T-helper 1 cell (primary cell): ENCODE results near the gene PDE1C.
A peak's percentile ranks its signal among the peaks of the same experiment; 100 is the strongest.

Experiments used
- DNase-seq, 5 donors: peaks; one replicate each; pipeline ENCODE4 v3.0.0-alpha.2; 2012 to 2020

The PDE1C gene

DNA sequence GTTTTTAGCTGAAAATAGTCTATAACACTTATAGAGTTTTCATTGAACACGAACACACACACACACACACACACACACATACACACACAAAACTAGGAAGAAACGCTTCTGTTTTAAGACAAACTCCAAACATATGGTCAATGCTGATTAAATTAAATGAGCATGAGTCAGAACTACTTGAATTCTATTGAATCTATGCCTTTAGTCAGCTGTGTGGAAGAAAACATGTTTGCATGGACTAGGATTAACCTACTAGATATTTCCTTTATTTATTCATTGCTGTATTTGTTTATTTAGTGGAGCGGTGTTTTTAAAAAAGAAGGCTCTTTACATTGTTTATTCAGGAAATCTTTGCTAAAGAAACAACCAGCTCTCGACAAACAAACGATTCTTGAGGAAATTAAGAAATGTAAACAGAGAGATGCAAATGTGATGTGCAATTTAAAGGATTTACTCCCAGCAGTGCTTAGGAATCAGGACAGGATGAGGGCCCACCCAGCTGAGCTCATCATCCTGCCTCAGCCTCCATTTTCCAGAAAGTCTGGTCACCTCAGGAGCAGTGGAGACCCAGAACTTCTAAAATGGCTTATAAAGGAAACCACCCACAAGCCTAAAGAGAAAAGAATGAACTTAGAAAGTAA, 83.2 kb downstream of the PDE1C start:
- no peak for DNase-seq

DNA sequence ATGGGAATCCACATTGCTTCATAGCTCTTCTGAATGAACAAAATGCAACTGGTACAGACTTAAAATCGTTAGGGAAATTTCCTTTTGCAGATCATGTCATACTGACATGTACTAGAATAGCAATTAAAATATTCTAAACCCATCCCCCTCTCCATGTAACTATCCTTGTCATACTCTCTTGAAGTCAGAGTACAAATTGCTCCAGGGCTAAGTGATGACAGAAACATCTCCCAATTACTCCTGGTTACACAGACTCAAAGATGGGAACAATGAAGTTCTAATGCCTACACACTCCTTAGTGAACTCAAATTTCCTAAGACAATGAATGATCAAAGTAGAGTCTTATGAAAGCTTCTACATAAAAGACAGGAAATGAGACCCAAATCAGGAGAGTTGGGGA, 87.2 kb downstream of the PDE1C start:
- DNase-seq, result no peak

DNA sequence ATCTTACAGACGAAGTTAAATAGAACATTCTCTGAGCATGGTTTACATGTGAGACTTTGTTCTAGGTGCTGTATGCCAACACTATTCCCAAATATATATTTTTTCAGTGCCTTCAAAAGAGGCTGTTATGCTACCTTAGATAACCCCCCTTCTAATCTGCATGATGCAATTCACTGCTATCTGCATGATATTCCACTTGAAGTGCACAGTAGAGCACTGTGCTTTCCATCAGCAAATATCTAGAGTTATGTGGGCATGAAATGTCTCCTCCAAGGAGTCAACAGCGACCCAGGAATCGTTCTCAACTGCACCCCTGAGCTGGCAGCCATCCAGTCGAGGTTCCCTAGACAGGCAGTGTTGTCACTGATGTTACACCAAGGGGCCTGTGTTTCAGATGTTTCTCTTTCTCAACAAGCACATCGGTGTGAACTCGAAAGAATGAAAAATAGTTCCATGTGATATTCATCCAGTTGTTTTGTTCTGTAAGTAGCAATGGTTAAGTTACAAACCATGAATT, 88.3 kb downstream of the PDE1C start:
- no peak for DNase-seq

DNA sequence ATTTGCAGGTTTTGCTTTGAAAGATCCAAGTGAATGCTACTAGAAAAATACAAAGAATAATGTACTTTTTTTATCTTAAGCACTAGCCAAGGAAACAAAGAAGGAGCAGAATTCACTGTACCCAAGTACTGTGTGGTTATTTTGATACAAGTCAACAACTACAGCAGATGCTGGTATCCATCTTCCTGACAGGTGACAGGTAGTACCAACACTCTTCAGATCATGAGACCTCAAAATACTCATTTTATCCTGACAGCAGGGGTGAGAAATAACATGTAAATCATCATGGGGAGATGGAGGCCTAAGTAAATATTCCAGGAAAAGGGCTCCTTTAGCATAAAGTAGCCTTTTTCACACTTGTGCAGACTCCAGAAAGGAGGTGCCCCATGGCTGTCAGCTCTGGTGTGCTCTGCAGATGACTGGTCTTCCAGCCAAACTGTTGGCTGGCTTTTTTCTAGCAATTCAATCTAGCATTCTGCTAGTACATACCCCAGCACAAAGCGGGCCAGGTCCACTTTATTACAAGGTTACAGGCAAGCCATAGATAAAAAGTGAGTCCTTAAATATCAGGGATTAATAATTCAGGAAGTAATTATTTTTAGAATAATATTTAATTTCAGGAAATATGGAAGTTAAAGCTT, 90.4 kb downstream of the PDE1C start:
- no peak for DNase-seq

DNA sequence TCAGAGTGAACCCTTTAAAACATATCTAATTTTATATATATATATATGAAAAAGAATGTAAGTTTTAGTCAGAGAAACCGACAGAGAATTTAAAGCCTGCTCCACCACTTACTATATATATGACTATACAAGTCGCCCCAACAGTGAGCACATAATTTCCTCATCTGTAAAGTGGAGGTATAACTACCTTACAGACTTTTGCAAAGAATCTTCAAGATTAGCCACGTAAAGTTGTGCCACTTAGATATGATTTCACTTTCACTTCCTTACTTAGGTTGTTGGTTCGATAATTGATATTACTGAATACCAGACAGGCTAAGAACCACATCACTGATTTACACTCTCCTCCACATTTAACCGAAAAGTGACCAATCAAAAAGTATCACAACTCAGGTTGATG, 94.7 kb downstream of the PDE1C start:
- DNase-seq, result no peak

DNA sequence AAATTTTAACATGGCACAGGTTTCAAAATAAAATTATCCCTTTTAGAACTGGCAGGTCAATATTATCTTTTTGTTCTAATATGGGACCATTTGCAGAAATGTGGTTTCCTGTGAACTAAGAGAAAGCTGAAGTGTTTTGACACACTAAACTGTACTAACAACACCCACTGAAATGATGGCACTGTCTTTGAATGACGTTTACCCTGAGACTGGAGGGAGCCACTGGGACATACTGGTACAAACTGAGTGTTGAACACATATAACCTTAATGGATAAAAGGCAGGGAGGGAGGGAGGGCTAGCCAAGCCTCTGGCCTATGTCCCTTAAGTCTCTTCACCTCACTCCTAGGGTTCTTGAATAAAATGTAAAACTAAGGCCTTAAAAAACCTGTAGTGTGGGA, 95.9 kb downstream of the PDE1C start:
- DNase-seq, result no peak

DNA sequence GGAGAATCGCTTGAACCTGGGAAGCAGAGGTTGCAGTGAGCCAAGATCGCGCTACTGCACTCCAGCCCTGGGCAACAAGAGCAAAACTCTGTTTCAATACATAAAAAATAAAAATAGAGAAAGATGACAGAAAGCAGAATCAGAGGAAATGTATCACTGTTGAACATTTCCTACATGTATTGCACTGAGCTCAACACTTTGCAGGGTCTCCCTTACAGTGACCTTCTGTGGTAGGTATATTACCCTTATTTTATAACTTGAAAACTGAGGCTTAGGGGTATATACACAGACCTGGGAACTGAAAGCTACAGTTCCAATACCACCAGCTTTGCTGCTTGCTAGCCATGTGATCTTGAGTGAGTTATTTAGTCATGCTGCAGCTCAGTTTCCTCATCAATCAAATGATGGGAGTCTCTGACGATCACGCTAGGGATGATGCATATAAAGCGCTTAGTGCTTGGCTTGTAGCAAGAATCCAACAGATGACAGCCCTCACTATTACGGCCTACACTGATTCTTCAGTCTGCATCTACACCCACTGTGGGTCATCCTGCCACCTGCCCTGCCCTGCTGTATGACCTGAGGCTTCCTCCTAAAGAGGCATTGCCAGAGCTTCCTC, 99.0 kb downstream of the PDE1C start:
- no peak for DNase-seq

DNA sequence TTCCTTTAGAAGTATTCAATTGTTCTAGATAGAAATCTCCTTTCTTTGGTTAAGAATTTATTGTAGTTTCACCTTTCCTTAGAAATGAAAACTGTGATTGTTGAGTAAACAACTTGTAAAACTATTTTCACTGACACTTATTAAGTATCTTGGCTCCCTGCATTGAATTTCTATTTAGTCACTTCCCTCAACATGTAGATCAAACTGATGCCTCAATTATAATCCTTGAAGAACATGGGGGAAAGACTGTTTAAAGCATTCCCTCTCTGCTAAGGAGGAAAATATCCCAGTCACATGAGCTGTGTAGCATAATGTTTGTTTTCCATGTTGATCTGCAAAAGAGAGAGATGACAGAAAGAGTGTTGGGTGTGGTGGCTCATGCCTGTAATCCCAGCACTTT, 99.7 kb downstream of the PDE1C start:
- DNase-seq, result no peak

DNA sequence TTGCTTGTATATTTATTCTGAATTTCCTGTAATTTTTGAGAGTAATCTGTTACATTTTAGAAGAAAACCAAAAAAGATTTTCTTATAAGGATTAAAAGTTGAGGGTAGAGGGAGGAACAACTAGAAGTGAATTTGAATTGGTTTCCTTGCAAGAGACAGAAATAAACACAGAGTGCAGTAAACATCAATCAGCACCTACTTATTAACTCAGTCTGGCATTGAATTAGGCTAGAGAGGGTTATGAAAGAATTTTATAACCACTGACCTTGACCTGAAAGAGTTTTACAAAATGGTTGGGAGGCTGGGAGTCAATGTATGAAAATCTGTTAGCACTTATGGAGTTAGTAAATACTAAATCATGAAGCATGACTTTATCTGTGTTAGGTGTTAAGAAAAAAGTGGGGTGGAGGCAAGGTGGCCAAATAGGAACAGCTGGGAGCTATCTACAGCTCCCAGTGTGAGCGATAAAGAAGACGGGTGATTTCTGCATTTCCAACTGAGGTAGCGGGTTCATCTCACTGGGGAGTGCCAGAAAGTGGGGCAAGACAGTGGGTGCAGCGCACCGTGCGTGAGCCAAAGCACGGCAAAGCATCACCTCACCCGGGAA, 106.5 kb downstream of the PDE1C start:
- no peak for DNase-seq

DNA sequence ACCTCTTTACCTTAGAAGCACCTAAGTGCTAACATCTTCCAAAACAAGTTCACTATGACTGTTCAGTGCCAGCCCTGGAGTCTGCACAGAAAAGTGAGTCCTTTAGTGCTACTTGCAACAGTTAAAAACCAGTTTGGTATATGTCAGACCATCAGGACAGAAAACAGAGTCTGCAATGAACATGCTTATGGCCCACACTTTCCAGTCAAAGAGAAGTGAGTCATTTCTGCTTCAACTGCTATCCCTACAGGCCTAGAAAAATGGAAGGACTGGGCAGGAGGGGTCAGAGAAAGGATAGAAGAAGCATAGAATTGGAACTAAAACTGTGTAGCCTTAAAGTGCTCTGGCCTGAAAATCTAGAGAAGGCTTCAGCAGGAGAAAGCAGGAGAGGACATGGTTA, 108.0 kb downstream of the PDE1C start:
- no peak for DNase-seq

DNA sequence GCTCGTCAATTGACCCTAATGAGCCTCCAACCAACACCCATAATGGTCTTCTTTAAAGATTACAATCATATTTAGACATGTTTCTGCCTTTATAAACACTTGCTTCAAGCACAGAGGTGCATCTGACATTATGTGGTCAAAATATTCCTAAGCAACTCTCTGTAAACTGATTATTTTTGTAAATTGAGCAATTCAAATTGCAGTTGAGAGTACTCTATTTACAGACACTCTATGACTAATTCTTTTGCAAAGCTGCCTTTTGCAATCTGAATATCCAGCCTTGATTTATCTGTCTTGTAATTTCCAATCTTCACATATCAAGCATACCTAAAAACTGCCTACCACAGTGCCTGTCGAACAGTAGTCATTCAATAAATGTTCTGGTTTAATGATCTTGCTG, 112.0 kb downstream of the PDE1C start:
- DNase-seq, result no peak

DNA sequence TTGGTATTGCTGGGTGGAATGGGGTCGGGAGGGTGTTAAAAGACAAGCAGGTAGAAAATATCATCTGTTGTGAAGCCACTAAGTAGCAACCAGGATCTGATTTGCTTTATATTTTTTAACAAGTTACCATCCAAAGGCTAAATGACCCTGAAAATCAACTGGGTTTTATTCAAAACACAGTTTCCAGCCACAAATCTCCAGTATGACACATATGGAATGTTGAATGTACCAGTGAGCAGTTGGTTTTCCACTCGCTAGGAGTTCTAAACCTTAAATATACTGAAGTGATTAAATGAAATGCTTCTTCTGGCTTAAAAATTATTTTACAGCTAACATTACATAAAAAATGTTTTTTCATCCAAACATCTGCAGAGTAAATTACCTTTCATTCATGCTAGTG, 112.5 kb downstream of the PDE1C start:
- DNase-seq, result no peak

DNA sequence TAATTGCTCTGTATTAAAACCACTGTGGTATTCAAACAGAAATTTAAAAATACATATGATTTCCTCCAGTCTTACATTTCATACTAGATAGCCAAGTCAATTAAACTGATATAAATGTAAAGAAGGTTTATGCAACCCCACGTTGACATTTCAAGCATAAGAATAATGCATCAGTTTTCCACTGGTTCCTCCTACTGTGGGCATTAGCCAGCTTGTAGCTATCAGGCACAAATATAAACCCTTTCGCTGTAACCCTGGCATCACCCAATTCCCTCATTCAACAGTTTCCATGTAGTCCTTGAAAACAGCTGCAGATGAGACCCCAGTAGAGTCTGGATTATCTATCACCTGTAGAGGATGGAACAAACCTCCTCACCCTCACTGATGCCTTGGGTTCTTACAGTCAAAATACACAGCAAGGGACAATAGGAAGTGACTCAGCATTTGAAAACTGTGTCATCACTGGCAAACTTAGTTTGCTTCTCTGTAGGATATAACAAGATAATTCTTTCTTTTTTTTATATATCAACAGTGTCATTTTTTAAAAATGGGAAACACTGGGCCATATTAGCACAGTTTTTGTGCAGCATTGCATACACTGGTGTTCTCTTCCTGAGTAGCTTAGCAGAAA, 113.0 kb downstream of the PDE1C start:
- DNase-seq, result no peak

DNA sequence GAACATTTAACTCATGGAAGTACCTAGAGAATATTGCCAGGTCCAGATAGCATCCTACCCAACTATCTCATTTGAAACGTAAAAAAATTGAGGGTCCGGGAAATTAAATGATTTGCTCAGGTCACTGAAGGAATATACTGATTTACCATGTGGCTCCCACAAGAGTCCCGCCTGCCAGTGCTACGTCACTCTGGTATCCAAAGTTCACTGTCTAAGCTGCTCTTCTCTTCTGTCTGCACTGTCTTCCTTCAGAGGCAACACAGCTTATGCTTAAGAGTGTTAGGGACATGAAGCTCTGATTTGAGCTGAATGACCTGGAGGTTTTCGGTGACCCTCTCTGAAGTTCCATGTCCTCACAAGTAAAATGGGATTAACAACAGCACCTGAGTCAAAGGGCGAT, 114.6 kb downstream of the PDE1C start:
- no peak for DNase-seq

DNA sequence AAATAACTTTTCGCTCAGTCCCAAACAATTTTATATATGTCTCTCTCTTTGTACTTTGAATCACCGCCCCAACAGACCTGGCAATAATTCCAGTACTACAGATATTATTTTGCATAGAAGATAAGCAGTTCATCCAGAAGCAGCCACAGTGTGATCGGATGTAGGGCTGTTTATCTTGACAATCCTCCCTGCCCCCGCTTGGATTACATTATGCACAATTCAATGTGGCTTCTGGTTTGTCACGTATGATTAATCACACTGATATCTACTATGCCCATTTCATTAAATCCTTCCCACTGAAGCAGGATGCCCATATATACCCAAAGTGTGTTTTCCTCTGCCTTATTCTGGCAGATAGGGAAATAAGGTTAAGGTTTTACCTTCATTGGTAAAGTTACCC, 115.2 kb downstream of the PDE1C start:
- DNase-seq, result no peak

DNA sequence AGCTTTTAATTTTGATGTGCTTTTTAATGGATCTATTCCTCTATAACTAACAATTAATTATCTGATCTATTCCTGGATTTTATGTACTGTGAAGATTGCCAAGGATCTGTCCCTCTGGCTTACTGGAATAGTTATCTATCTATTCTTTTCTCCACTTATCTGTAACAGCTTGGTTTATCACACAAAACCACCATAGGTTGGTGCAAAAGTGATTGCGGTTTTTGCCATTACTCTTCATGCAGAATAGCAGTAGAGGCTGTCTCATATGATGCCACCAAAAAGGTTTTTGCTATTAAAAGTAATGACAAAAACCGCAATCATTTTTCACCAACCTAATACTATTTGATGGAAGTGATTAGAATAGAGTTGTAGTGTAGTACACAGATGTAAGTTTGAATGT, 115.7 kb downstream of the PDE1C start:
- no peak for DNase-seq

DNA sequence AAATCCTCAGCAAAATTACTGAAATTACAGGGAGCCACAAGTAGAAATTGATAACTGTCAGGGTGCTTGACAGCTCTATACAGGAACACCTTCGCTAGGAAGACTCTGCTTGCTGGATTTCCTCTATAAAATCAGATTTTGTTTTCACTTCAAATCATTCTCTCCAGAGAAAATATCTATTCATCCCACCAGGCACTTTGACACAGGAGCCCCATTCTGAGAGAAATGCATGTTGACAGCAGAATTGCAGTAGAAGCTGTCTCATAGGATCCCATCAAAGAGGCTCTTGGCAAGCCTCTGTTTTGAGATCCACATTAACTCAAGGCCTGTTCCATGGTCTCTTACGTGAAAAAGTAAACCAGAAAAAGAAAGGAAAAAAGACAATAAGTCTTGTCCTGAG, 116.8 kb downstream of the PDE1C start:
- DNase-seq, result no peak

DNA sequence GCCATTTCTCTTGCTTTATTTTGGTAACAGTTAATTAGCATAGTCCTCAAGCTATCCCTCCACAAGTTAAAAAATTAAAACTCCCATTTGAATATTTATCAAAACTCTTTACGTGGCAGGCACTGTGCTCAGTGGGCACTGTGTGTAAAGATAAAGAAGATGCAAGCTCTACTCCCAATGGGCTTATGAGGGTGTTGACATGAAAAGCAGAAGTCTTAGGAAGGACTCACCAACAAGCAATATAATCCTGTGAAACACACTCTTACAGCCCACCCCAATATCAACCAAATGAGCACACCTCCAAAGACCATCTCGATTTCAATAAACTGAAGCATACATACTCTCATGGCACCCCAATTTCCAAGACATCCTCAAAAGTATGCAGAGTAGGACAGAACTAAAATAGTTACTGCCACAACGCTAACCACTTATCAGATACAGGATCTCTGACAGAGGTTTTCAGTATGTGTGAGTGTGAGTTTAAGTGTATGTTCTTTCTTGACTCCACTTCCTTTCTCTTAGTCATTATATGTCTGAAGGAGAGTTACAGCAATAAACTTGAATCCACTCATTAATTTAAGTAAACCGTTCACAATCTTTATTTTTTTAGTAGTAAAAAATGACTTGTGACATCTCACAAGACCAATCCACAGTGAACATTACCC, 120.0 kb downstream of the PDE1C start:
- peak in 1 of 5 donors; percentile 0 for DNase-seq

DNA sequence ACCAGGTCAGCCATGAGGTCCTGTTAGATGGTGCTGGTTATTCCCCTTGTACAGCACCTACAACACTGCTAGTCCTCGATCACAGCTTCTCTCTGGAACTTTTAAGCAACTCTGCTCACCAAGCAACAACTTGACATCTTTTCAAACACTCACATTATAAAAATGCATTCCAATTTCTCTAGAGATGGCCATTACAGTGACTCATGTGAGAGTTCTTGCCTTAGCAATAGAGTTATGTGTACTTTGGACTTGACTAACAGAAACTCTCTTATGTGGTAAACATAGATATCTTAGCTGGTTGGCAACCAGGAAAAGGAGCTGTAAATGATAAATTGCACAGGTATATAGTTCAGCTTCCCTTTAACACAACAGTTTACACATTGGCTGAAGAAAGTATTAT, 122.2 kb downstream of the PDE1C start:
- no peak for DNase-seq

DNA sequence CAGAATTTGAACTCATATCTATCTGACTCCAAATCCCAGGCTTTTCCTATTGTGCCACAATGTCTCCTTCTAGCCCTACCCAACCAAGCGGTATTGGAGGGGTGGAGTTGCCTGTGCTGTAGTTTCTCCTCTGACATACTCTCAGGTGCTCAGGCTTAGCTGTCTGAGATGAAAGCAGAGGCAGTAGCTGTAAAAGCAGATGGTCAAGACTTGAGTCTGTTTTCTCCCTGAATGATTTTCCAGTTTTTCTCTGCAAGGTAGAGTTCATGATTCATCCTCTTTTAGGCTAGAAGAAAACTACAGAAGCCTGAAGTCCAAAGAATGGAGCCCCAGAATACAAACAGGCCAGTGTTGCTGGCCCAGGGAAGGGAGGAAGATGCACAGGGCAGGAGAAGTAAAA, 130.0 kb downstream of the PDE1C start:
- DNase-seq, result no peak

DNA sequence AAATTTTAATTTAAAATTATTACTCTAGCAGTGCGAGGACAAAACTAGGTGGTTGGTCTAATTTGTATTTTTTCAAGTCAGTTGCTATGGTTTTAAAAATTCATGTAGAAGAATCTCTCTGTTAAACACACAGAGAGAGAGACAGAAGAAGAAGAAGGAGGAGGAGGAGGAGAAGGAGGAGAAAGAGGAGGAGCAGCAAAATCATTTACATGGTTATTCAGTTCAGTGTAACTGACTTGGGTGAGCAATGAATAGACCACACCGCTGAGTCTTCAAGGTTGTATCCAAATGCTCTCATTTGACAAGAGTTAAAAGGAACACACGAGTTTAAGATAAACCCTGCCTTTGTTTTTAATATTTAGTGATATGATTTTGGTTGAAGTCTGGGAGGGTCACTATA, 131.1 kb downstream of the PDE1C start:
- DNase-seq, result no peak

DNA sequence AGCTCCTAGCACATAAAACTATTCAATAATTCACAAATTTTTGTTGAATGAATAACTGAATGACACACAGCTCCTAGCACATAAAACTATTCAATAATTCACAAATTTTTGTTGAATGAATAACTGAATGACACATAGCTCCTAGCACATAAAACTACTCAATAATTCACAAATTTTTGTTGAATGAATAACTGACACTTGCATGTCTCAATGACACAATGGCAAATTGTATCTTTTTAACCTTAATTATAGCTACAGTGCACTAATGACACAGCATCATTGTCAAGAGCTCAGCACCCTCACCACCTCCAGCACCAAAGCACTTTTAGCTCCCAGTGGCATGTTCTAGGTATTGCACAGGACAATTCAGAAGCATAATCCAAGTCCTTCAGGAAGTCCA, 131.6 kb downstream of the PDE1C start:
- DNase-seq, result no peak

DNA sequence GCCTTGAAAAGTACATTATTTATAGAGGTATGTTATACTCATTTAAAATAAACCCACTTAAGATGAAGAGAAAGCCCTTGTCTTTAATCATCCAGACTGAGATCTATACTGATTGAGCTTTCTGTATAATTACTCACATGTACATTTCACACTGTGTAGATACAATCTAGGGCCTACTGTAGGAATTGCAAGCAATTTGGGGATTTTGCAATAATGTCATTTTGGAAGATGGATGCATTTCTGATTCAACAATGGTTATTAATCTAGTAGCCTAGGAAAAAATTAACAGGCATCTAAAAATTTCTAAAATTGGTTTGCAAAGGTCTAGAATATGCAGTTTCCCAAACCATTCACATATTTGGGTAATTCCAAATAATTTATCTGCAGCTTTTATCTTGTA, 132.2 kb downstream of the PDE1C start:
- no peak for DNase-seq
